Activated T-helper 1 cell treated with anti-CD3 and anti-CD28 coated beads, Interleukin-12 subunit alpha, Interleukin-12 subunit beta, Interleukin-2, Interleukin-4 antibody, amounts not matched to agents 30 ng/mL and 10 ng/mL and 1 ng/mL, durations not matched to agents 14 hours and 24 hours and 36 hours (primary cell): ENCODE results near the gene DHRS4. TPM values are rescaled to one million over a fixed set of nuclear protein-coding genes. Genes with fewer than 3 reads are reported as not detected.
"Not testable (repeated sequence)": the region's sequence is repeated elsewhere in the genome, so short reads cannot be mapped to it uniquely, and the experiment has no call there.

Experiments used
- DNase-seq: peaks from one replicate; pipeline ENCODE4 v3.0.0; 2021; ENCODE audit warnings: low spot score
- H3K27ac Mint-ChIP-seq: one replicate; pipeline ENCODE4 v1.8.0; 2021; ENCODE audit warnings: mild to moderate bottlenecking, mixed read lengths
- H3K27me3 Mint-ChIP-seq: one replicate; pipeline ENCODE4 v1.8.0; 2022; ENCODE audit warnings: mild to moderate bottlenecking, moderate library complexity, mixed read lengths; ENCODE audit not compliant: insufficient read depth
- H3K36me3 Mint-ChIP-seq: one replicate; pipeline ENCODE4 v1.8.0; 2021; ENCODE audit warnings: low read depth, mixed read lengths
- H3K4me1 Mint-ChIP-seq: one replicate; pipeline ENCODE4 v1.8.0; 2021; ENCODE audit warnings: low read depth, mixed read lengths
- H3K4me3 Mint-ChIP-seq: one replicate; pipeline ENCODE4 v1.8.0; 2021; ENCODE audit warnings: mild to moderate bottlenecking, moderate library complexity, mixed read lengths
- H3K9me3 Mint-ChIP-seq: one replicate; pipeline ENCODE4 v1.8.0; 2021; ENCODE audit warnings: mixed read lengths
- intact Hi-C: fragments of 100-400 bp; cut with micrococcal nuclease; formaldehyde crosslinking; loops from one replicate; pipeline ENCODE4 v1.15.1; 2024
- total RNA-seq: library from RNA; stranded (reverse); gene quantifications from 2 replicates; pipeline ENCODE4 v1.2.3, GENCODE V29; 2022

Gene DHRS4
- total RNA-seq, 1 donor from 2014 or later, result 18.4 TPM

GRCh38 chr14:23999640-24000039 lies 46.1 kb downstream of the DHRS4 start:
- H3K36me3 Mint-ChIP-seq, H3K4me1 Mint-ChIP-seq, H3K9me3 Mint-ChIP-seq, H3K27me3 Mint-ChIP-seq, intact Hi-C loops, H3K4me3 Mint-ChIP-seq, DNase-seq, H3K27ac Mint-ChIP-seq: not testable (repeated sequence)

- H3K9me3 Mint-ChIP-seq, H3K4me3 Mint-ChIP-seq, H3K4me1 Mint-ChIP-seq, H3K27me3 Mint-ChIP-seq, DNase-seq, intact Hi-C loops, H3K36me3 Mint-ChIP-seq, H3K27ac Mint-ChIP-seq: not testable (repeated sequence)
These were observed 47.5 kb downstream of the DHRS4 start for GRCh38 chr14:24001078-24001477.

GRCh38 chr14:24001679-24002078 lies 48.1 kb downstream of the DHRS4 start:
- H3K9me3 Mint-ChIP-seq, H3K27ac Mint-ChIP-seq, H3K4me3 Mint-ChIP-seq, H3K4me1 Mint-ChIP-seq, H3K27me3 Mint-ChIP-seq, intact Hi-C loops, DNase-seq, H3K36me3 Mint-ChIP-seq: not testable (repeated sequence)

GRCh38 chr14:24006471-24006816 lies 52.9 kb downstream of the DHRS4 start:
- H3K4me3 Mint-ChIP-seq, H3K27ac Mint-ChIP-seq, H3K36me3 Mint-ChIP-seq: not testable (repeated sequence)

GRCh38 chr14:24006817-24007652 lies 53.5 kb downstream of the DHRS4 start:
- peak overlapping the region; percentile 81 for H3K4me3 Mint-ChIP-seq
- H3K9me3 Mint-ChIP-seq, intact Hi-C loops, H3K36me3 Mint-ChIP-seq, H3K27me3 Mint-ChIP-seq: not testable (repeated sequence)
- DNase-seq, result peak; percentile 67
- H3K27ac Mint-ChIP-seq, result peak overlapping the region; percentile 78
- peaks cover 30% of the 10 kb centered on the region for H3K4me1 Mint-ChIP-seq

More at GRCh38 chr14:24006471-24006816, 52.9 kb downstream of the DHRS4 start:
- H3K9me3 Mint-ChIP-seq, intact Hi-C loops, H3K27me3 Mint-ChIP-seq, DNase-seq: not testable (repeated sequence)
- peaks cover 29% of the 10 kb centered on the region for H3K4me1 Mint-ChIP-seq

- H3K27ac Mint-ChIP-seq, result peak overlapping the region; percentile 18
- intact Hi-C loops, result no loop called here
- peak overlapping the region; percentile 13 for H3K4me3 Mint-ChIP-seq
- no peaks in the 10 kb centered on the region for H3K9me3 Mint-ChIP-seq
- no peaks in the 10 kb centered on the region for H3K27me3 Mint-ChIP-seq
- H3K4me1 Mint-ChIP-seq, result peaks cover 30% of the 10 kb centered on the region
- H3K36me3 Mint-ChIP-seq, result peaks cover 9% of the 10 kb centered on the region
- DNase-seq, result no peak
These were observed 57.5 kb downstream of the DHRS4 start for GRCh38 chr14:24011051-24011450.

GRCh38 chr14:24012726-24013273 lies 59.2 kb downstream of the DHRS4 start:
- DNase-seq, H3K9me3 Mint-ChIP-seq, H3K36me3 Mint-ChIP-seq, H3K4me3 Mint-ChIP-seq, H3K27ac Mint-ChIP-seq, intact Hi-C loops, H3K27me3 Mint-ChIP-seq: not testable (repeated sequence)
- peaks cover 30% of the 10 kb centered on the region for H3K4me1 Mint-ChIP-seq

GRCh38 chr14:24013654-24014514 lies 60.3 kb downstream of the DHRS4 start:
- intact Hi-C loops, result loop anchor here (1.0 to 2.0 kb wide), 12 partner anchors 22 to 282 kb away; partner anchors contain the start of genes DCAF11, DHRS4L2, IRF9 and NRL
- Mint-ChIP-seq H3K36me3 (peaks cover 6% of the 10 kb centered on the region), H3K27ac (no peak overlapping the region), H3K4me3 (no peak overlapping the region), H3K27me3 (peaks cover 7% of the 10 kb centered on the region), H3K9me3 (peaks cover 11% of the 10 kb centered on the region), H3K4me1 (peaks cover 23% of the 10 kb centered on the region)
- peak; percentile 57 for DNase-seq

GRCh38 chr14:24015745-24016144 lies 62.2 kb downstream of the DHRS4 start:
- not testable (repeated sequence) for H3K36me3 Mint-ChIP-seq, H3K4me1 Mint-ChIP-seq, H3K4me3 Mint-ChIP-seq, DNase-seq, H3K27ac Mint-ChIP-seq, H3K27me3 Mint-ChIP-seq
- intact Hi-C loops, result loop anchor here (2.0 kb wide), 1 partner anchor 227 kb away; the partner anchor contains the start of gene TINF2
- peaks cover 18% of the 10 kb centered on the region for H3K9me3 Mint-ChIP-seq

Other genes starting within 250 kb of the DHRS4 start
- 17.9 and 20.9 TPM in 2 replicates for gene DHRS4L2, start 35.2 kb downstream of the DHRS4 start, total RNA-seq
- 3.0 and 3.4 TPM in 2 replicates for gene CARMIL3, start 98.2 kb downstream of the DHRS4 start, total RNA-seq
- gene CPNE6, start 117.8 kb downstream of the DHRS4 start, total RNA-seq, result not detected in 2 replicates
- 55.0 and 62.8 TPM in 2 replicates for gene PCK2, start 140.5 kb downstream of the DHRS4 start, total RNA-seq
- 69.9 and 71.6 TPM in 2 replicates for gene DCAF11, start 161.0 kb downstream of the DHRS4 start, total RNA-seq
- gene NRL, start 161.2 kb downstream of the DHRS4 start, total RNA-seq, result 2.1 and 2.7 TPM in 2 replicates
- 0.26 TPM in 1 of 2 replicates, not detected in the other for gene FITM1, start 176.9 kb downstream of the DHRS4 start, total RNA-seq
- gene PSME1, start 182.4 kb downstream of the DHRS4 start, total RNA-seq, result 291 and 295 TPM in 2 replicates
- 22.9 and 28.3 TPM in 2 replicates for gene EMC9, start 187.8 kb downstream of the DHRS4 start, total RNA-seq
- 575 and 588 TPM in 2 replicates for gene PSME2, start 192.8 kb downstream of the DHRS4 start, total RNA-seq
- gene RNF31, start 193.7 kb downstream of the DHRS4 start, total RNA-seq, result 115 and 129 TPM in 2 replicates
- gene IRF9, start 207.5 kb downstream of the DHRS4 start, total RNA-seq, result 130 and 152 TPM in 2 replicates
- 27.8 and 28.9 TPM in 2 replicates for gene REC8, start 218.3 kb downstream of the DHRS4 start, total RNA-seq
- 106 and 107 TPM in 2 replicates for gene IPO4, start 235.0 kb downstream of the DHRS4 start, total RNA-seq
- 34.5 and 35.3 TPM in 2 replicates for gene TM9SF1, start 241.7 kb downstream of the DHRS4 start, total RNA-seq